ENCODE data around the gene PTPN14. TPM values are rescaled to one million over a fixed set of nuclear protein-coding genes. Genes with fewer than 3 reads are reported as not detected.

Gene PTPN14
- total and polyA plus RNA-seq, 12 donors: 5.0 to 71.6 (median 42.3) TPM

DNA sequence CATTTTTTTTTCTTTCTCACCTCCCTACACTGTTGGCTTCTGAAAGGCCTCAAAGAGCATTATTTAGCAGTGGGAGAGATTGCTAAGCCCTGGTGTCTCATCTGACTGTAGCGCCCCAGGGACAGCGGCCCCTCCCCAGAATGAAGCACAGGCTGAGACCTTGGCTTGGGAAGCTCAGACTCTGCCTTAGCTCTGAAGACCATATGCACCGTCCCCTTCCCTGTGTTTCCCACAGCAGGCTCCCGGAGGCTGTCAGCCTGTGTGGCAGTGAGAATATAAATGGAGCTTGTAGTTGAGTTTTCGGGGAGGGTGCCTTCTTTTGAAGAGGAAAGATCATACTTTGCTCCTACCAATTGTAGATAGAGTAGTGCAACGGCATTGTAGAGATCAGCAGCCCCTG is 245.1 kb downstream of the PTPN14 start:
- no peak for ATAC-seq
- 82 to 88% methylated on average over 6 of the region's 6 CpGs for WGBS, 2 donors
- no peak for DNase-seq
- peaks cover 0 to 18% (median 0%) of the 10 kb centered on the region in 9 donors for H3K36me3 ChIP-seq
- H3K4me1 ChIP-seq: peaks cover 0 to 82% (median 29%) of the 10 kb centered on the region in 9 donors
- H3K4me3 ChIP-seq: no peak overlapping the region
- TF ChIP-seq, protein P1, sequence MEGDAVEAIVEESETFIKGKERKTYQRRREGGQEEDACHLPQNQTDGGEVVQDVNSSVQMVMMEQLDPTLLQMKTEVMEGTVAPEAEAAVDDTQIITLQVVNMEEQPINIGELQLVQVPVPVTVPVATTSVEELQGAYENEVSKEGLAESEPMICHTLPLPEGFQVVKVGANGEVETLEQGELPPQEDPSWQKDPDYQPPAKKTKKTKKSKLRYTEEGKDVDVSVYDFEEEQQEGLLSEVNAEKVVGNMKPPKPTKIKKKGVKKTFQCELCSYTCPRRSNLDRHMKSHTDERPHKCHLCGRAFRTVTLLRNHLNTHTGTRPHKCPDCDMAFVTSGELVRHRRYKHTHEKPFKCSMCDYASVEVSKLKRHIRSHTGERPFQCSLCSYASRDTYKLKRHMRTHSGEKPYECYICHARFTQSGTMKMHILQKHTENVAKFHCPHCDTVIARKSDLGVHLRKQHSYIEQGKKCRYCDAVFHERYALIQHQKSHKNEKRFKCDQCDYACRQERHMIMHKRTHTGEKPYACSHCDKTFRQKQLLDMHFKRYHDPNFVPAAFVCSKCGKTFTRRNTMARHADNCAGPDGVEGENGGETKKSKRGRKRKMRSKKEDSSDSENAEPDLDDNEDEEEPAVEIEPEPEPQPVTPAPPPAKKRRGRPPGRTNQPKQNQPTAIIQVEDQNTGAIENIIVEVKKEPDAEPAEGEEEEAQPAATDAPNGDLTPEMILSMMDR (IDR thresholded peaks at IDR 0.05): no peak
- intact Hi-C loops (cut with DNase I): no loop called here
- H3K27me3 ChIP-seq: no peaks in the 10 kb centered on the region
- no peaks in the 10 kb centered on the region for H3K9me3 ChIP-seq
- peak overlapping the region in 1 of 10 donors; percentile 14 for H3K27ac ChIP-seq

DNA sequence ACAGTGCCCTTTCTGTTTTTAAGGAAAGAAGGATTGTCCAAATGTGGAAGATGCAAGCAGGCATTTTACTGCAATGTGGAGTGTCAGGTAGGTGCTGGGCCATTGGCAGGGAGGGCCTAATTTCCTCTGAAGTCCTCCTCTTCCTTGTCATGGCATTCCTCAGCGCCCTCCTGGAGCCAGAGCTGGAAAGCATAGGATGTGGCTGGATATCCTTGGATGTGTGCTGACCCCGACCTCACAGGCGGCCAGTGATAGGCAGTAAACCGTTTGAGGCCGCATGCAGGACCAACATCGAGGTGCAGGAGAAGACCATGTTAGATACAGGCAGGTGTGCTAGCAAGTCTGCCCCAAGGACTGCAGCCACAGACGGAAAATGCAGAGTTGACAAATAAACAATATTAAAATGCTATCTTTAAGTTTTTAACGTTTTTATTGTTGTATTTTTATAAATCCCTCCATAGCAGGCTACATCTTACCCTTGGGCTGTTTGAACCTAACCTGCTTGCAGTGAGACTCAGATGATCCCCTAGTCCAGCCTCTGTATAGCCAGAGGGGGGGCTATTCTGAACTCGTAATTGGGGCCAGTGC is 246.1 kb downstream of the PTPN14 start:
- intact Hi-C loops (cut with DNase I): no loop called here
- Histone ChIP-seq H3K36me3 (peaks cover 0 to 18% (median 0%) of the 10 kb centered on the region in 9 donors), H3K4me1 (peaks cover 0 to 84% (median 22%) of the 10 kb centered on the region in 9 donors), H3K27me3 (no peaks in the 10 kb centered on the region), H3K27ac (no peak overlapping the region), H3K9me3 (no peaks in the 10 kb centered on the region), H3K4me3 (no peak overlapping the region)
- no peak for ATAC-seq
- 89 to 93% methylated on average over 9 of the region's 9 CpGs for WGBS, 2 donors
- TF ChIP-seq, protein P1 (IDR thresholded peaks at IDR 0.05): no peak
- no peak for DNase-seq

DNA sequence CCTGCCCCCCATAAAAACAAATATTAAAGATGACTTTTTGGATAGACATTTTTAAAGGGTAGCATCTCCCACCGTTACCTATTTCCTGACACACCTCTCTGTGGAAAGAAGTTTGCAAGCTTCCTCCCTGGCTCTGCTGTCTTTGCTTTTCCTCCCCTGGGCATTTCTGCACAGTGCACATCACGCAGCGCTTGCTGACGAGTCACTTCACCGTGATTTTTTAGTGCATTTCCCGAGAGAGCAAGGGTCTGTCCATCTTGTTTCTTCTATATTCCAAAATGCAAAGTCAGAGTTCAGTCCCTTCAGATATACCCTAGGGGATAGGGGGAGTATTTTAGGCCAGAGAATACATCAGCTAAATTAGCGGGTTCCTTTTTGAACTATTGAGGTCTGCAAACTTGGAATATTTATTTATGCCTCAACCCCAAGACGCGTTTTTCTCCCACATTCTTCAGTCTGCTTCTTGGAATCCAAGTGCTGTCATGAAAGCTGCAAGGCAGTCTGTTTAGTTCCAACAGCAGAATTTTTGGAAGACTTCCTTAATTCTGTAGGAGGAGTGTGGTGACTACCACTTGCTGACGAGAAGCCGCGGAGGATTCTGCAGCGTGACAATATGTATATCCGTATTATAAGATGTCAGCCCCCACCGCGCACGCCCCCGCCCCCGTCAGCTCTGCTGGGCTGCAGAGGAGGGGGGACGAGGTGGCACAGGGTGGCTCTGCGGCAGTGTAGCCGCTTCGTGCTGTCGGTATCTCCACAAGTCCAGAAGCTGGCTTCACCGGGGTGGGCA is 248.1 kb downstream of the PTPN14 start:
- H3K4me3 ChIP-seq: peak overlapping the region in 3 of 10 donors; percentile 5 to 18 (median 12)
- ATAC-seq (peak in 3 of 8 donors; percentile 34 to 44 (median 35)), DNase-seq (no peak)
- peak overlapping the region in 1 of 10 donors; percentile 4 for H3K27ac ChIP-seq
- H3K36me3 ChIP-seq: peaks cover 0 to 18% (median 0%) of the 10 kb centered on the region in 9 donors
- TF ChIP-seq, protein P1 (IDR thresholded peaks at IDR 0.05): no peak
- H3K9me3 ChIP-seq: no peaks in the 10 kb centered on the region
- H3K4me1 ChIP-seq: peaks cover 0 to 68% (median 17%) of the 10 kb centered on the region in 9 donors
- H3K27me3 ChIP-seq: no peaks in the 10 kb centered on the region
- 39 to 56% methylated on average over 25 of the region's 25 CpGs for whole genome bisulfite sequencing, 2 donors
- intact Hi-C loops (cut with DNase I): no loop called here

DNA sequence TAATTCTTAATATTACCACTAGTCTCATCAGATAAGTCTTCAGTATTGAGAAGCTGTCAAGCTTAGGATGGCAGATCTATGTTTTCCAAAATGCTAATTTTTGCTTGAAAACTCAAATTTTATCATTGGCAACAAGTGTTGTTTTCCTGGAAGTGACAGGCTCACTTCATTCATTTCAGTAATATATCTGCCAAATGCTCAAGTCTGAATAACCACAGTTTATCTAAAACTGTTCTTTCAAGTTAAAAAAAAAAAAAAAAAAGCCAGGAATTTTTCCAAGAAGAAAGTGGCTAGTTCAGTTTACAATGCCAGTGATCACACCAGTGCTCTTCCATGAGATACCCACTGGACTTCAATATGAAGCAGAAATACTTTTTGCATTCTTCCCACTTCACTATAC is 249.9 kb downstream of the PTPN14 start:
- Histone ChIP-seq H3K4me1 (peaks cover 0 to 77% (median 28%) of the 10 kb centered on the region in 9 donors), H3K27me3 (no peaks in the 10 kb centered on the region), H3K9me3 (no peaks in the 10 kb centered on the region), H3K4me3 (no peak overlapping the region), H3K36me3 (peaks cover 0 to 12% (median 0%) of the 10 kb centered on the region in 9 donors), H3K27ac (no peak overlapping the region)
- no peak for DNase-seq
- intact Hi-C loops (cut with DNase I): no loop called here
- TF ChIP-seq, protein P1 (IDR thresholded peaks at IDR 0.05): no peak
- no peak for ATAC-seq
